ENCODE measurements around the gene RRAD.

GRCh38 chr16:66921729-66922450 is 3.4 kb downstream of the RRAD start:
- TF ChIP-seq GABPA (IDR thresholded peaks at IDR 0.05 in 1 of 2, conservative IDR thresholded peaks at IDR 0.05 in 1 of 2) = no peak
- TF ChIP-seq HNF4A (conservative IDR thresholded peaks at IDR 0.05) = no peak
- TF ChIP-seq RAD21 (IDR thresholded peaks at IDR 0.05) = no peak
- TF ChIP-seq YY1 (IDR thresholded peaks at IDR 0.05) = no peak
- TF ChIP-seq, protein P1, sequence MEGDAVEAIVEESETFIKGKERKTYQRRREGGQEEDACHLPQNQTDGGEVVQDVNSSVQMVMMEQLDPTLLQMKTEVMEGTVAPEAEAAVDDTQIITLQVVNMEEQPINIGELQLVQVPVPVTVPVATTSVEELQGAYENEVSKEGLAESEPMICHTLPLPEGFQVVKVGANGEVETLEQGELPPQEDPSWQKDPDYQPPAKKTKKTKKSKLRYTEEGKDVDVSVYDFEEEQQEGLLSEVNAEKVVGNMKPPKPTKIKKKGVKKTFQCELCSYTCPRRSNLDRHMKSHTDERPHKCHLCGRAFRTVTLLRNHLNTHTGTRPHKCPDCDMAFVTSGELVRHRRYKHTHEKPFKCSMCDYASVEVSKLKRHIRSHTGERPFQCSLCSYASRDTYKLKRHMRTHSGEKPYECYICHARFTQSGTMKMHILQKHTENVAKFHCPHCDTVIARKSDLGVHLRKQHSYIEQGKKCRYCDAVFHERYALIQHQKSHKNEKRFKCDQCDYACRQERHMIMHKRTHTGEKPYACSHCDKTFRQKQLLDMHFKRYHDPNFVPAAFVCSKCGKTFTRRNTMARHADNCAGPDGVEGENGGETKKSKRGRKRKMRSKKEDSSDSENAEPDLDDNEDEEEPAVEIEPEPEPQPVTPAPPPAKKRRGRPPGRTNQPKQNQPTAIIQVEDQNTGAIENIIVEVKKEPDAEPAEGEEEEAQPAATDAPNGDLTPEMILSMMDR (IDR thresholded peaks at IDR 0.05; ENCODE audit: low read depth, low read length, missing input control) = no peak
- TF ChIP-seq SP1 (IDR thresholded peaks at IDR 0.05) = no peak
- TF ChIP-seq JUND (IDR thresholded peaks at IDR 0.05) = no peak
- TF ChIP-seq MAX (IDR thresholded peaks at IDR 0.05) = no peak
- no peak for TF ChIP-seq ZBTB33 (IDR thresholded peaks at IDR 0.05)
- no peak for TF ChIP-seq TAF1 (conservative IDR thresholded peaks at IDR 0.05)
- TF ChIP-seq, protein P2, sequence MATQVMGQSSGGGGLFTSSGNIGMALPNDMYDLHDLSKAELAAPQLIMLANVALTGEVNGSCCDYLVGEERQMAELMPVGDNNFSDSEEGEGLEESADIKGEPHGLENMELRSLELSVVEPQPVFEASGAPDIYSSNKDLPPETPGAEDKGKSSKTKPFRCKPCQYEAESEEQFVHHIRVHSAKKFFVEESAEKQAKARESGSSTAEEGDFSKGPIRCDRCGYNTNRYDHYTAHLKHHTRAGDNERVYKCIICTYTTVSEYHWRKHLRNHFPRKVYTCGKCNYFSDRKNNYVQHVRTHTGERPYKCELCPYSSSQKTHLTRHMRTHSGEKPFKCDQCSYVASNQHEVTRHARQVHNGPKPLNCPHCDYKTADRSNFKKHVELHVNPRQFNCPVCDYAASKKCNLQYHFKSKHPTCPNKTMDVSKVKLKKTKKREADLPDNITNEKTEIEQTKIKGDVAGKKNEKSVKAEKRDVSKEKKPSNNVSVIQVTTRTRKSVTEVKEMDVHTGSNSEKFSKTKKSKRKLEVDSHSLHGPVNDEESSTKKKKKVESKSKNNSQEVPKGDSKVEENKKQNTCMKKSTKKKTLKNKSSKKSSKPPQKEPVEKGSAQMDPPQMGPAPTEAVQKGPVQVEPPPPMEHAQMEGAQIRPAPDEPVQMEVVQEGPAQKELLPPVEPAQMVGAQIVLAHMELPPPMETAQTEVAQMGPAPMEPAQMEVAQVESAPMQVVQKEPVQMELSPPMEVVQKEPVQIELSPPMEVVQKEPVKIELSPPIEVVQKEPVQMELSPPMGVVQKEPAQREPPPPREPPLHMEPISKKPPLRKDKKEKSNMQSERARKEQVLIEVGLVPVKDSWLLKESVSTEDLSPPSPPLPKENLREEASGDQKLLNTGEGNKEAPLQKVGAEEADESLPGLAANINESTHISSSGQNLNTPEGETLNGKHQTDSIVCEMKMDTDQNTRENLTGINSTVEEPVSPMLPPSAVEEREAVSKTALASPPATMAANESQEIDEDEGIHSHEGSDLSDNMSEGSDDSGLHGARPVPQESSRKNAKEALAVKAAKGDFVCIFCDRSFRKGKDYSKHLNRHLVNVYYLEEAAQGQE (IDR thresholded peaks at IDR 0.05) = no peak
- no peak for TF ChIP-seq FOXA1 (IDR thresholded peaks at IDR 0.05)
- no peak for TF ChIP-seq RXRA (IDR thresholded peaks at IDR 0.05)

Data from liver (tissue), 3 donors.